ENCODE data around the gene PDE8A.

The PDE8A gene

GRCh38 chr15:84981711-84982300 lies at the start of gene PDE8A:
TSS of gene PDE8A (plus strand) at chr15:84981856. CDS start at chr15:84982163, 307 bp downstream.
- peak; percentile 65 for DNase-seq (ENCODE audit: low read depth)

- DNase-seq (ENCODE audit: low read depth), result no peak
These were observed 46.5 kb upstream of the PDE8A start for GRCh38 chr15:84934942-84935729.

GRCh38 chr15:84937144-84937543 lies 44.5 kb upstream of the PDE8A start:
- DNase-seq (ENCODE audit: low read depth), result no peak

GRCh38 chr15:84938726-84939125 lies 42.9 kb upstream of the PDE8A start:
- DNase-seq (ENCODE audit: low read depth), result no peak

- no peak for DNase-seq (ENCODE audit: low read depth)
These were observed 41.3 kb upstream of the PDE8A start for GRCh38 chr15:84940399-84940798.

GRCh38 chr15:84942456-84942855 lies 39.2 kb upstream of the PDE8A start:
- no peak for DNase-seq (ENCODE audit: low read depth)

GRCh38 chr15:84944311-84944710 lies 37.3 kb upstream of the PDE8A start:
- no peak for DNase-seq (ENCODE audit: low read depth)

GRCh38 chr15:84944861-84945260 lies 36.8 kb upstream of the PDE8A start:
- no peak for DNase-seq (ENCODE audit: low read depth)

GRCh38 chr15:84946772-84947489 lies 34.7 kb upstream of the PDE8A start:
- DNase-seq (ENCODE audit: low read depth), result no peak

- DNase-seq (ENCODE audit: low read depth), result peak; percentile 96
These were observed 33.5 kb upstream of the PDE8A start for GRCh38 chr15:84947947-84948830.

GRCh38 chr15:84949043-84949442 lies 32.6 kb upstream of the PDE8A start:
- peak; percentile 57 for DNase-seq (ENCODE audit: low read depth)

- peak; percentile 44 for DNase-seq (ENCODE audit: low read depth)
These were observed 31.6 kb upstream of the PDE8A start for GRCh38 chr15:84949845-84950569.

- no peak for DNase-seq (ENCODE audit: low read depth)
These were observed 31.0 kb upstream of the PDE8A start for GRCh38 chr15:84950570-84951111.

GRCh38 chr15:84951736-84952135 lies 29.9 kb upstream of the PDE8A start:
- DNase-seq (ENCODE audit: low read depth), result no peak

GRCh38 chr15:84953136-84953535 lies 28.5 kb upstream of the PDE8A start:
- DNase-seq (ENCODE audit: low read depth), result peak; percentile 23

- peak; percentile 16 for DNase-seq (ENCODE audit: low read depth)
These were observed 27.9 kb upstream of the PDE8A start for GRCh38 chr15:84953726-84954125.

GRCh38 chr15:84955089-84955848 lies 26.4 kb upstream of the PDE8A start:
- peak; percentile 75 for DNase-seq (ENCODE audit: low read depth)

- no peak for DNase-seq (ENCODE audit: low read depth)
These were observed 25.5 kb upstream of the PDE8A start for GRCh38 chr15:84956199-84956598.

- DNase-seq (ENCODE audit: low read depth), result no peak
These were observed 21.1 kb upstream of the PDE8A start for GRCh38 chr15:84960391-84961113.

- peak; percentile 70 for DNase-seq (ENCODE audit: low read depth)
These were observed 20.6 kb upstream of the PDE8A start for GRCh38 chr15:84961114-84961452.
